Amygdala (tissue), 56 donors: ENCODE data around the gene GGPS1.
"Not testable (repeated sequence)": the region's sequence is repeated elsewhere in the genome, so short reads cannot be mapped to it uniquely, and the experiment has no call there.

Source experiments
- DNase-seq, 56 donors: peaks; one replicate each; lab custom pipeline; 2025; lab: John Stamatoyannopoulos, UW

GGPS1 gene

GRCh38 chr1:235328271-235329138, at the start of gene GGPS1:
Gene GGPS1, plus strand, starts transcription at chr1:235328570. Its CDS starts 6,695 bp downstream, at chr1:235335265.
- DNase-seq = peak; percentile 76 to 100 (median 97)

GRCh38 chr1:235278915-235279292, 49.5 kb upstream of the GGPS1 start:
- DNase-seq = no peak

- no peak for DNase-seq
Observed at GRCh38 chr1:235279694-235280093, 48.7 kb upstream of the GGPS1 start.

- DNase-seq = no peak
Observed at GRCh38 chr1:235280467-235280866, 47.9 kb upstream of the GGPS1 start.

- not testable (repeated sequence) for DNase-seq
Observed at GRCh38 chr1:235283636-235284035, 44.7 kb upstream of the GGPS1 start.

GRCh38 chr1:235284231-235284769, 44.1 kb upstream of the GGPS1 start:
- no peak for DNase-seq

GRCh38 chr1:235286667-235287066, 41.7 kb upstream of the GGPS1 start:
- no peak for DNase-seq

- no peak for DNase-seq
Observed at GRCh38 chr1:235287208-235287882, 41.0 kb upstream of the GGPS1 start.

- DNase-seq = no peak
Observed at GRCh38 chr1:235289859-235290739, 38.3 kb upstream of the GGPS1 start.

GRCh38 chr1:235290740-235291502, 37.4 kb upstream of the GGPS1 start:
- no peak for DNase-seq

GRCh38 chr1:235291599-235292091, 36.7 kb upstream of the GGPS1 start:
- DNase-seq = no peak

GRCh38 chr1:235292790-235293189, 35.6 kb upstream of the GGPS1 start:
- no peak for DNase-seq

- DNase-seq = no peak
Observed at GRCh38 chr1:235293322-235293942, 34.9 kb upstream of the GGPS1 start.

- no peak for DNase-seq
Observed at GRCh38 chr1:235295902-235296350, 32.4 kb upstream of the GGPS1 start.

- DNase-seq = no peak
Observed at GRCh38 chr1:235296729-235297128, 31.6 kb upstream of the GGPS1 start.

GRCh38 chr1:235297579-235297978, 30.8 kb upstream of the GGPS1 start:
- DNase-seq = no peak

GRCh38 chr1:235298758-235299157, 29.6 kb upstream of the GGPS1 start:
- DNase-seq = no peak

GRCh38 chr1:235299169-235299858, 29.1 kb upstream of the GGPS1 start:
- DNase-seq = no peak
